Measurements from ENCODE around the gene RPRD1B.

RPRD1B gene

GRCh38 chr20:38115205-38115604 lies 81.7 kb downstream of the RPRD1B start:
- H3K4me1 ChIP-seq (ENCODE audit: low read length) = no peaks in the 10 kb centered on the region
- no peaks in the 10 kb centered on the region for H3F3A ChIP-seq (ENCODE audit: insufficient read depth, low read length)

GRCh38 chr20:38115896-38116295 lies 82.3 kb downstream of the RPRD1B start:
- no peaks in the 10 kb centered on the region for H3K36me3 ChIP-seq (replicated peaks; ENCODE audit: insufficient read depth, low read length)
- no peak overlapping the region for H3K9ac ChIP-seq (ENCODE audit: low read length)
- H3K27ac ChIP-seq (ENCODE audit: low read length) = no peak overlapping the region
- no peak overlapping the region for H2AFZ ChIP-seq (ENCODE audit: low read length)
- TF ChIP-seq CTCF (IDR thresholded peaks at IDR 0.05; ENCODE audit: low read length) = no peak
- no peak for TF ChIP-seq EZH2phosphoT487 (IDR thresholded peaks at IDR 0.05; ENCODE audit: low read length)
- no peak for TF ChIP-seq EZH2 (optimal IDR thresholded peaks at IDR 0.05; ENCODE audit: low read depth, low read length)
- H3K4me1 ChIP-seq (ENCODE audit: low read length) = no peaks in the 10 kb centered on the region
- no peaks in the 10 kb centered on the region for H3K9me3 ChIP-seq (replicated peaks; ENCODE audit: insufficient read depth, low read length)
- no peaks in the 10 kb centered on the region for H3K9me2 ChIP-seq (replicated peaks; ENCODE audit: insufficient read depth, low read length)
- H3F3A ChIP-seq (ENCODE audit: insufficient read depth, low read length) = no peaks in the 10 kb centered on the region
- H3K4me2 ChIP-seq (ENCODE audit: low read depth, low read length) = no peak overlapping the region
- H3K4me3 ChIP-seq (ENCODE audit: low read length) = no peak overlapping the region
- no peaks in the 10 kb centered on the region for H3K79me2 ChIP-seq (ENCODE audit: low read length)
- no peaks in the 10 kb centered on the region for H4K20me1 ChIP-seq (ENCODE audit: insufficient read depth, low read length)
- no peak for DNase-seq
- H3K27me3 ChIP-seq (replicated peaks; ENCODE audit: insufficient read depth, low read length) = no peaks in the 10 kb centered on the region

More at GRCh38 chr20:38115205-38115604, 81.7 kb downstream of the RPRD1B start:
- no peak for DNase-seq
- Histone ChIP-seq H2AFZ (ENCODE audit: low read length) (no peak overlapping the region), H3K9me2 (replicated peaks; ENCODE audit: insufficient read depth, low read length) (no peaks in the 10 kb centered on the region), H3K27ac (ENCODE audit: low read length) (no peak overlapping the region), H3K4me3 (ENCODE audit: low read length) (no peak overlapping the region), H3K9ac (ENCODE audit: low read length) (no peak overlapping the region), H3K79me2 (ENCODE audit: low read length) (no peaks in the 10 kb centered on the region), H3K9me3 (replicated peaks; ENCODE audit: insufficient read depth, low read length) (no peaks in the 10 kb centered on the region), H3K4me2 (ENCODE audit: low read depth, low read length) (no peak overlapping the region), H3K36me3 (replicated peaks; ENCODE audit: insufficient read depth, low read length) (no peaks in the 10 kb centered on the region), H3K27me3 (replicated peaks; ENCODE audit: insufficient read depth, low read length) (no peaks in the 10 kb centered on the region), H4K20me1 (ENCODE audit: insufficient read depth, low read length) (no peaks in the 10 kb centered on the region)
- no peak for TF ChIP-seq CTCF (IDR thresholded peaks at IDR 0.05; ENCODE audit: low read length)
- no peak for TF ChIP-seq EZH2 (optimal IDR thresholded peaks at IDR 0.05; ENCODE audit: low read depth, low read length)
- no peak for TF ChIP-seq EZH2phosphoT487 (IDR thresholded peaks at IDR 0.05; ENCODE audit: low read length)

- Histone ChIP-seq H3K36me3 (replicated peaks; ENCODE audit: insufficient read depth, low read length) (no peaks in the 10 kb centered on the region), H3K79me2 (ENCODE audit: low read length) (no peaks in the 10 kb centered on the region), H4K20me1 (ENCODE audit: insufficient read depth, low read length) (no peaks in the 10 kb centered on the region), H3K9ac (ENCODE audit: low read length) (no peak overlapping the region), H2AFZ (ENCODE audit: low read length) (no peak overlapping the region), H3K27me3 (replicated peaks; ENCODE audit: insufficient read depth, low read length) (no peaks in the 10 kb centered on the region), H3K4me2 (ENCODE audit: low read depth, low read length) (no peak overlapping the region), H3K9me2 (replicated peaks; ENCODE audit: insufficient read depth, low read length) (no peaks in the 10 kb centered on the region), H3F3A (ENCODE audit: insufficient read depth, low read length) (no peaks in the 10 kb centered on the region), H3K4me3 (ENCODE audit: low read length) (no peak overlapping the region), H3K9me3 (replicated peaks; ENCODE audit: insufficient read depth, low read length) (no peaks in the 10 kb centered on the region), H3K4me1 (ENCODE audit: low read length) (no peaks in the 10 kb centered on the region), H3K27ac (ENCODE audit: low read length) (no peak overlapping the region)
- DNase-seq = no peak
- TF ChIP-seq EZH2phosphoT487 (IDR thresholded peaks at IDR 0.05; ENCODE audit: low read length) = no peak
- TF ChIP-seq CTCF (IDR thresholded peaks at IDR 0.05; ENCODE audit: low read length) = no peak
- no peak for TF ChIP-seq EZH2 (optimal IDR thresholded peaks at IDR 0.05; ENCODE audit: low read depth, low read length)
These were observed 83.0 kb downstream of the RPRD1B start for GRCh38 chr20:38116409-38117165.
